ENCODE results near the gene MFSD11. TPM values are rescaled to one million over a fixed set of nuclear protein-coding genes. Genes with fewer than 3 reads are reported as not detected.

Gene MFSD11
- polyA plus RNA-seq, 2 of the 4 experiments (the other 2 are of a cell fraction): 17.5 to 26.0 TPM

DNA sequence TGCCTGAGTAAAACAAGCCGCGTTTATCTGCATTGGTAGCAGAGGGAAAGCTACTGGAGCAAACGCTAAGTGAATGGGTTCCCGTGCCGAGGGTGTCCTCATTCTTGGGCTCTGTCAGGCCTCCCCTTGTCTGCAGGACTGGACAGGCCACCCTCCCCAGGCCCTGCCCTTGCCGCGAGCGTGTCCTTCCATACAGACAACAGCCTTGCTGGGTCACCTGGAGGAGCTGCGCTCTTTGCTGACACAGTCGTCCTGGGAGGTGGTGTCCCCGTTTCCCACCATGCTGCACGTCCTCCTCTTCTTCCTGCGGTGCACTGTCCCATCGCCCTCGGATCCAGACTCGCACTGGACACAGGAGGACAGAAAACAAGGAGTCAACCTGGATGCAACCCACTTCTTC, 19.4 kb upstream of the MFSD11 start (continued):
- TF ChIP-seq SMC3 (IDR thresholded peaks at IDR 0.05) (no peak), ZNF302 (CRISPR knock-in tag; IDR thresholded peaks at IDR 0.05) (no peak), NFE2L2 (conservative IDR thresholded peaks at IDR 0.05; ENCODE audit: low read length) (no peak), RAD21 (conservative IDR thresholded peaks at IDR 0.05 in 1 of 2, IDR thresholded peaks at IDR 0.05 in 1 of 2) (no peak), CBX8 (IDR thresholded peaks at IDR 0.05) (no peak)

DNA sequence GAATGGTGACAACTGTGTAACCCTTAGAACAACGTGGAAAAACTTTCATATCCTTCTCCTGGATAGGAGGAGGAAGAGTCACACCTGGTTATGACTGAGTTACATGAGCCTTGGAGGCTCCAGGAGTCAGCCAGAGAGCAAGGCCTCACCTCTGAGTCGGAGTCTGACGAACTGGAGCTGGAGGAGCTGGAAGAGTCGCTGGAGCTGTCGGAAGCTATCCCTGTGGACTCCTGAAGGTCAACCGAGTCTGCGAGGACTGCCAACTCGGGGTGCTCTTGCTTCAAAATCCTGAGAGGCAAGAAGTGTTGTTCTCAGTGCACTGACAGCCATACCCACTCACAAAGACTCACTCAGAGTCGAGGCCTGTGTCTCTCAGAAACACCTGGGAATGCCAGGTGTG, 17.7 kb upstream of the MFSD11 start:
- DNase-seq (ENCODE audit: low read depth in 1 of 2, low spot score in 1 of 2) (no peak), FAIRE-seq (no peak), ATAC-seq (no peak)
- Histone ChIP-seq H3K4me1 (peaks cover 6% of the 10 kb centered on the region; the same call in 2 of the 3 replicates), H3K9me3 (no peaks in the 10 kb centered on the region), H3K4me3 (no peak overlapping the region), H3K27ac (no peak overlapping the region), H3K4me2 (no peak overlapping the region)
- CTCF ChIA-PET: interaction anchor here (0.6 to 26.0 kb wide), 6 partner anchors 9 to 200 kb away, joined by 3 to 456 read pairs (median 6); no protein-coding TSS in a partner anchor
- TF ChIP-seq TFCP2L1 (CRISPR knock-in tag; IDR thresholded peaks at IDR 0.05) (no peak), BHLHE40 (IDR thresholded peaks at IDR 0.05; ENCODE audit: low read depth, low read length) (no peak), CBX8 (IDR thresholded peaks at IDR 0.05) (no peak), EHMT2 (IDR thresholded peaks at IDR 0.05; ENCODE audit: low read depth) (no peak), MYC (IDR thresholded peaks at IDR 0.05; ENCODE audit: borderline replicate concordance, low read length) (no peak), HOXA7 (CRISPR knock-in tag; IDR thresholded peaks at IDR 0.05) (no peak), MAFK (IDR thresholded peaks at IDR 0.05; ENCODE audit: partially characterized antibody) (no peak), RARB (CRISPR knock-in tag; IDR thresholded peaks at IDR 0.05) (no peak), SREBF2 (IDR thresholded peaks at IDR 0.05) (no peak), PHF8 (IDR thresholded peaks at IDR 0.05; ENCODE audit: borderline replicate concordance, low read depth) (no peak), FOSL2 (IDR thresholded peaks at IDR 0.05) (no peak), FOSL2 (CRISPR knock-in tag; IDR thresholded peaks at IDR 0.05) (no peak)
- TF ChIP-seq, protein P1, sequence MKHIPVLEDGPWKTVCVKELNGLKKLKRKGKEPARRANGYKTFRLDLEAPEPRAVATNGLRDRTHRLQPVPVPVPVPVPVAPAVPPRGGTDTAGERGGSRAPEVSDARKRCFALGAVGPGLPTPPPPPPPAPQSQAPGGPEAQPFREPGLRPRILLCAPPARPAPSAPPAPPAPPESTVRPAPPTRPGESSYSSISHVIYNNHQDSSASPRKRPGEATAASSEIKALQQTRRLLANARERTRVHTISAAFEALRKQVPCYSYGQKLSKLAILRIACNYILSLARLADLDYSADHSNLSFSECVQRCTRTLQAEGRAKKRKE (CRISPR knock-in tag; IDR thresholded peaks at IDR 0.05; ENCODE audit: low read depth): no peak
- TF ChIP-seq, protein P2, sequence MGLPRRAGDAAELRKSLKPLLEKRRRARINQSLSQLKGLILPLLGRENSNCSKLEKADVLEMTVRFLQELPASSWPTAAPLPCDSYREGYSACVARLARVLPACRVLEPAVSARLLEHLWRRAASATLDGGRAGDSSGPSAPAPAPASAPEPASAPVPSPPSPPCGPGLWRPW (IDR thresholded peaks at IDR 0.05): no peak
- TF ChIP-seq, protein P3, sequence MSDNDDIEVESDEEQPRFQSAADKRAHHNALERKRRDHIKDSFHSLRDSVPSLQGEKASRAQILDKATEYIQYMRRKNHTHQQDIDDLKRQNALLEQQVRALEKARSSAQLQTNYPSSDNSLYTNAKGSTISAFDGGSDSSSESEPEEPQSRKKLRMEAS (IDR thresholded peaks at IDR 0.05): no peak
- POLR2A ChIA-PET: no interaction called here
- WGBS (ENCODE audit: missing lambda C conversion rate): 95% methylated on average over 9 of the region's 9 CpGs

DNA sequence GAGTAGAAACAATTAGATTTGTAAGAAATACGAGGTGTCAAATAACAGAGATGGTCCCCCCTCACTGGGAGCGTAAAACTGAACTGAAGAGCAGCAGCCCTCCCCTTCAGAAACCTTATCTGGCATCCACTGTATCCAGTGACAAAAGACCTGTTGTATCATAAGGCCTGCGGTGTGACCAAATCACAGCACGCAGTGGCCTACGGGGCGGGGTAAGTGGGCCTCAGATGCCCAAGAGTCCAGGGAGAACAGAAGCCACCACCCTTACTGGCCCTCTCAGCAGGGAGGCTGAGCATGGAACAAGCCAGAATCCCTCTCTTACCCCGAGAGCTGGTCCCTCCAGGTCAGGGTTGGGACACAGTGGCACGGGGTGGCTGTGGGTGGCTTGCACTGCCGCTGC, 17.0 kb upstream of the MFSD11 start:
- TF ChIP-seq CBX8 (IDR thresholded peaks at IDR 0.05) (no peak), MYC (IDR thresholded peaks at IDR 0.05; ENCODE audit: borderline replicate concordance, low read length) (no peak), NPAS2 (CRISPR knock-in tag; IDR thresholded peaks at IDR 0.05; ENCODE audit: borderline replicate concordance) (no peak), EHMT2 (IDR thresholded peaks at IDR 0.05; ENCODE audit: low read depth) (no peak), HOXB13 (CRISPR knock-in tag; IDR thresholded peaks at IDR 0.05; ENCODE audit: low read depth) (no peak)
- TF ChIP-seq, protein P4, sequence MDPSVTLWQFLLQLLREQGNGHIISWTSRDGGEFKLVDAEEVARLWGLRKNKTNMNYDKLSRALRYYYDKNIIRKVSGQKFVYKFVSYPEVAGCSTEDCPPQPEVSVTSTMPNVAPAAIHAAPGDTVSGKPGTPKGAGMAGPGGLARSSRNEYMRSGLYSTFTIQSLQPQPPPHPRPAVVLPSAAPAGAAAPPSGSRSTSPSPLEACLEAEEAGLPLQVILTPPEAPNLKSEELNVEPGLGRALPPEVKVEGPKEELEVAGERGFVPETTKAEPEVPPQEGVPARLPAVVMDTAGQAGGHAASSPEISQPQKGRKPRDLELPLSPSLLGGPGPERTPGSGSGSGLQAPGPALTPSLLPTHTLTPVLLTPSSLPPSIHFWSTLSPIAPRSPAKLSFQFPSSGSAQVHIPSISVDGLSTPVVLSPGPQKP (IDR thresholded peaks at IDR 0.05; ENCODE audit: low read depth, low read length): no peak
- TF ChIP-seq, protein P5, sequence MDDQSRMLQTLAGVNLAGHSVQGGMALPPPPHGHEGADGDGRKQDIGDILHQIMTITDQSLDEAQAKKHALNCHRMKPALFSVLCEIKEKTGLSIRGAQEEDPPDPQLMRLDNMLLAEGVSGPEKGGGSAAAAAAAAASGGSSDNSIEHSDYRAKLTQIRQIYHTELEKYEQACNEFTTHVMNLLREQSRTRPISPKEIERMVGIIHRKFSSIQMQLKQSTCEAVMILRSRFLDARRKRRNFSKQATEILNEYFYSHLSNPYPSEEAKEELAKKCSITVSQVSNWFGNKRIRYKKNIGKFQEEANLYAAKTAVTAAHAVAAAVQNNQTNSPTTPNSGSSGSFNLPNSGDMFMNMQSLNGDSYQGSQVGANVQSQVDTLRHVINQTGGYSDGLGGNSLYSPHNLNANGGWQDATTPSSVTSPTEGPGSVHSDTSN (IDR thresholded peaks at IDR 0.05): no peak
- no peak overlapping the region for H3K27ac ChIP-seq
- no peak for FAIRE-seq
- POLR2A ChIA-PET: no interaction called here
- CTCF ChIA-PET: interaction anchor here (0.6 to 26.0 kb wide), 5 partner anchors 7 to 255 kb away, joined by 4 to 456 read pairs (median 161); partner anchors contain the start of gene MXRA7
- DNase-seq (ENCODE audit: low read depth in 1 of 2, low spot score in 1 of 2): no peak
- peaks cover 8% of the 10 kb centered on the region; the same call in 2 of the 3 replicates for H3K4me1 ChIP-seq
- H3K4me2 ChIP-seq: no peak overlapping the region
- ATAC-seq: no peak
- 83% methylated on average over 8 of the region's 9 CpGs for WGBS (ENCODE audit: missing lambda C conversion rate)
- H3K4me3 ChIP-seq: no peak overlapping the region
- H3K9me3 ChIP-seq: no peaks in the 10 kb centered on the region
